ENCODE data around the gene ABCC1.
"Not testable (repeated sequence)": the region's sequence is repeated elsewhere in the genome, so short reads cannot be mapped to it uniquely, and the experiment has no call there.

ABCC1 gene

GRCh38 chr16:16086653-16087446 is 137.4 kb downstream of the ABCC1 start:
- DNase-seq, result no peak

DNA sequence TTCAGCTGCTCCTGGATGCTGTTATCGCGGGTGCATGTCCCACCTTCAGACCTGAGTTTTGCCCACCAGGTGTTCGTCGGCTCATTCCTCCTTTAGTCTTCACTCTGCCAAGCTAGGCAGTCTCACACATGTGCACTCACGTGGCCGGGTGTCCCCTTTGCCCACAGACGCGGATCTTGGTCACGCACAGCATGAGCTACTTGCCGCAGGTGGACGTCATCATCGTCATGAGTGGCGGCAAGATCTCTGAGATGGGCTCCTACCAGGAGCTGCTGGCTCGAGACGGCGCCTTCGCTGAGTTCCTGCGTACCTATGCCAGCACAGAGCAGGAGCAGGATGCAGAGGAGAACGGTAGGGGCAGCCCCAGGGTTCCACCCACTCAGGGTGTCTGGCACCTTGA is 140.8 kb downstream of the ABCC1 start:
- DNase-seq, result no peak

DNA sequence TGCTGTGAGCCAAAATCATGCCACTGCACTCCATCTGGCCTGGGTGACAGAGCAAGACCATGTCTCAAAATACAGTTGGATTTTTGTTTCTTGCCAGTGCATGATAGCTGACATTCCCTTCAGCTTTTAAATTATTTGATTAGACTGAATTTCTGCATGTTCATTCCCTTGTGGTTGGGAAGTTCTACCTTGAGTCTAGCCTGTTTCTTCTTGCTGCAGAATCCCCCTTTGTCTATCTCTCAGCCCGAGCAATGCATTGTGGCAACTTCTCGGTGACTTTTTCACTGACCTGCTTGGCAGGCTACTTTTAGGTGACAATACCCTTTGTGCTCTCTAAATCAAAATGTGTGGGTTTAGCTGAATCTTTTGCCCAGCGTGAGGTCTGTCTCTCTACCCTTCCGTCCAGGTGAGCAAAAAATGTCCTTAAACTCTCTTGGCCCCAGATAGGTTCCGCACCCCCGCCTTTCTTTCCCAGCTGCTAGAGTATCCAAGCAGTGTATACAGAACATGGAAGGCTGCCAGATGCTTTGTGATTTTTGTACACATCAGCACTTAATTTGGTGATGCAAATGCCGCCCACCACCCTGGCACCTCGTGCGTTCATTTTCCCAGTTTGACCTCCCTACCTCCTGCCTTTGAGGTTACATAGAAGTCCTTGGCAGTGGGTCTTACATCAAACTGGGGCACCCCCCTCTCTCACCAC is 143.7 kb downstream of the ABCC1 start:
- DNase-seq, result no peak

GRCh38 chr16:16093628-16094332 is 144.4 kb downstream of the ABCC1 start:
- no peak for DNase-seq

DNA sequence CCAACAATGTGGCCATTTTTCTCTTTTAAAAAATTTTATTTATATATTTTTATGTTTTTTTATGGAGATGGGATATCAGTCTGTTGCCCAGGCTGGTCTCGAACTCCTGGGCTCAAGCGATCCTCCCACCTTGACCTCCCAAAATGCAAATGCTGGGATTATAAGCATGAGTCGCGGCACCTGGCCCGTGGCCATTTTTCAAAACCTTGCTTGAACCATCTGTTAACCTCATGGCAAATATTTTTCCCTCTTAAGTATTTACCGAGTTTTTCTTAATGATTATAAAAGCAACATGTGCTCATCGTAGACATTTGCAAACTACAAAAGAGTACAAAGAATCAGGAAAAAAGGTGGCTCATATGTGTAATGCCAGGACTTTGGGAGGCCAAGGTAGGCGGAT is 146.2 kb downstream of the ABCC1 start:
- DNase-seq, result no peak

GRCh38 chr16:16096121-16096857 is 146.9 kb downstream of the ABCC1 start:
- DNase-seq, result no peak

- DNase-seq, result no peak
Observed at GRCh38 chr16:16096858-16097213, 147.4 kb downstream of the ABCC1 start.

DNA sequence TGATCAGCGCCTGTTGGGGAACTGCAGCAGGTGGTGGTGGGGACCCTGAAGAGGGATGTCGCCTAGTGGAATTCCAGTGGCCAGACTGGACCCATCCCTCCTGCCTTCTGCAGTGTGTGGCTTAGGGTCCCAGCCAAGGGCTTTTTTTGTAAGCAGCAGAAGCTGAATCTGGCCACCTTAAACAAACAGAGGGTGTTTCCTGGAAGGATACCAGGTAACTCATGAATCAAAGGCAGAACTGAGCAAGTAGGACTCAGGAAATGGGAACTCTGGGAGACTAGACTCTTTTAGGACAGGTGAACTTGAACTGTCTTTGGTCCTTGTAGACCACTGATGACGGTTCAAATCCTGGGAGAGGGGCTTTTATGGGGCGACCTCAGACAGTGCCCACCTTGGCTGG is 149.9 kb downstream of the ABCC1 start:
- DNase-seq, result no peak

- no peak for DNase-seq
Observed at GRCh38 chr16:16100631-16101030, 151.2 kb downstream of the ABCC1 start.

GRCh38 chr16:16101585-16101984 is 152.2 kb downstream of the ABCC1 start:
- no peak for DNase-seq

- DNase-seq, result no peak
Observed at GRCh38 chr16:16102738-16103137, 153.3 kb downstream of the ABCC1 start.

DNA sequence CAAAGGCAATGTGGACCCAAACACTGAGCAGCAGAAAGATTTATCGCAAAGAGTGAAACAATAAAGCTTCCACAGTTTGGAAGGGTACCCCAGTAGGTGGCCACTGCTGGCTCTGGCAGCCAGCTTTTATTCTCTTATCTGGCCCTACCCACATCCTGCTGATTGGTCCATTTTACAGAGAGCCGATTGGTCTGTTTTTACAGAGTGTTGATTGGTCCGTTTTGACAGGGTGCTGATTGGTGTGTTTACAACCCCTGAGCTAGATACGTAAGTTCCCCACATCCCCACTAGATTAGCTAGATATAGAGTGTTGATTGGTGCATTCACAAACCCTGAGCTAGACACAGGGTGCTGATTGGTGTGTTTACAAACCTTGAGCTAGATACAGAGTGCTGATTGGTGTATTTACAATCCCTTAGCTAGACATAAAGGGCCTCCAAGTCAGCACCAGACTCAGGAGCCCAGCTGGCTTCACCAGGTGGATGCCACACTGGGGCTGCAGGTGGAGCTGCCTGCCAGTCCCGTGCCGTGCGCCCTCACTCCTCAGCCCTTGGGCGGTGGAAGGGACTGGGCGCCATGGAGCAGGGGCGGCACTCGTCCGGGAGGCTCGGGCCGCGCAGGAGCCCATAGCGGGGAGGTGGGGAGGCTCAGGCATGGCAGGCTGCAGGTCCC is 154.9 kb downstream of the ABCC1 start:
- DNase-seq, result not testable (repeated sequence)

- not testable (repeated sequence) for DNase-seq
Observed at GRCh38 chr16:16104804-16105141, 155.4 kb downstream of the ABCC1 start.

- DNase-seq, result no peak
Observed at GRCh38 chr16:16105646-16106045, 156.2 kb downstream of the ABCC1 start.

DNA sequence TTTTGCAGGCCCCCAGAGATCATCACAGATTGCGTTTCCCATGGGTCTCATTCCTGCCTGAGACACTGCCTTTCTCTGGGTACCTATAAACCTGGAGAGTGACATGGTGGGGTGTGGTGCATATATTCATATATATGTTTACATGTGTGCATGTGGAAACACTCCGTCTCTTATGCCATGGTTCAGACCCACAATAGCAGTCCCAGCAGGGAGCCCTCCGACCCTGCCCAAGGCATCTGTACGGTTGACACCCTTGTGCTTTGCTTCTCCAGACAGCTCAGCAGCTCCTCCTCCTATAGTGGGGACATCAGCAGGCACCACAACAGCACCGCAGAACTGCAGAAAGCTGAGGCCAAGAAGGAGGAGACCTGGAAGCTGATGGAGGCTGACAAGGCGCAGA is 157.1 kb downstream of the ABCC1 start:
- DNase-seq, result no peak

DNA sequence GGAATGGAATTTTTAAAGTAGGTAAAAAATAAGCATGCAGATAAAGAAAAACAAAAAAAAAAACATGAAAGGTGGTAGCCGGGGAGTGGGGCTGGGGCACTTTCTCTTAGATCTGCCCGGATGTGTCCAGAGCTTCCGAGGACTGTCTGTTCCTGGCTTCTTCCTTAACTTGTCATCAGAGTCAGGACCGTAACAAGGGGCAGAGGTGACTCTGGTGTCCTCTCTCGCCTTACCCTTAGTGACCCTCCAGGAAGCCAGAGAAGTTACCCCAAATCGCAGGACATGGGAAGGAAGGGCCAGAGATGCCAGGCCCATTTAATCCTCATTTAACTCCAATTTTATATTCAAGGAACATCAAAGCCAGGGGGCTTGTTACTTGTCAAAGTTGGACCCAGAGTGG is 158.4 kb downstream of the ABCC1 start:
- no peak for DNase-seq

- no peak for DNase-seq
Observed at GRCh38 chr16:16108759-16109158, 159.3 kb downstream of the ABCC1 start.

DNA sequence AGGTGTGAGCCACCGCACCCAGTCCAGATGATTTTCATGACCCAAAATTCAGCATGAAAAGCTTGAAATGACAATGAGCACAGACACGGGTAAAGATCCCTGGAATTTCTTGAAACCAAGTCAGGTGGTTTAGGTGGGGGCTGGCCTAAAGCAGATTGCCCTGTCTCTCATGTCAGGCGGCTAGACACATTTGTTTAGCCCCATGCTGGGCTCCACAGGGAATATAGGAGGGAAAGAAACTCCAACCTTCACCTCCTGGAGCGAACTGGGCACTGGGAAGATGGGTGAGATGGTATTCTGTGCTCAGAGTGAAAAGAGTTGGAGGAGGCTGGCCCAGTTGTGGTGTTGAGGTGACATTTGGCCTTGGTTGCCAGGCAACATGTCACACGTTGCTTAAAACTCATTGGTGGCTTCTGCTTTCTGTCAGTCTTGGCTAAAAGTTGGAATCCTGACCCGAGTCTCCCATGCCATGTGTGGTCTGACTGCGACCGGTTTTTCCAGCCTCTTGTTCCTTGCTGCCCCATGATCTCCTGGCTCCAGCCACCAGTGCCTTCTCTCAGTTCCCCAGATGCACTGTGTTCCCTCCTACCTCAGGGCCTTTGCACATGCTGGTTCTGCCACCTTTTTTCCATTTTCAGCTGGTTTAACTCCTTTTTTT is 160.2 kb downstream of the ABCC1 start:
- DNase-seq, result no peak

GRCh38 chr16:16110111-16110490 is 160.7 kb downstream of the ABCC1 start:
- DNase-seq, result no peak

- no peak for DNase-seq
Observed at GRCh38 chr16:16111639-16112038, 162.2 kb downstream of the ABCC1 start.

- no peak for DNase-seq
Observed at GRCh38 chr16:16112450-16113053, 163.1 kb downstream of the ABCC1 start.

DNA sequence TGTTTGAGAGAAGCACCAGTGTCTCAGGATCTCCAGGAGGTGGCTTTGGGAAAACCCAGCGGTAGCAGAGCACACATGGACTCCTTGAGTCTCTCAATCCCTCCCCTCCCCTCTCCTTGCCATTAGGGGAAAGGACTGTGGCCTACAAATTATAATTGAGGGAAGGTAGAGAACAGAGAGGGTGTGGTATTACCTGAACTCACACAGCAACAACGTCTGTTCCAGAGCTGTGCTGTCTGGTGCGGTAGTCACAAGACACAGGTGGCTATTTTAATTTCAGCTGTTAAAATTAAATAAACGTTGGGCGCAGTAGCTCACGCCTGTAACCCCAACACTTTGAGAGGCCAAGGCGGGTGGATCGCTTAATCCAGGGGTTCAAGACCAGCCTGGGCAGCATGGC is 163.7 kb downstream of the ABCC1 start:
- no peak for DNase-seq

Data from CD4-positive, alpha-beta T cell treated with Interleukin-1 beta for 1 hour (primary cell).